Thoracic aorta (tissue), 2 donors: ENCODE results near the gene LDLRAD3. TPM values are rescaled to one million over a fixed set of nuclear protein-coding genes. Genes with fewer than 3 reads are reported as not detected.

ENCODE experiments used
- ATAC-seq: fragments of 150-250 bp; one replicate; pipeline ENCODE4 v1.8.0; 2017; ENCODE audit warnings: low read depth; ENCODE audit not compliant: insufficient number of reproducible peaks, low FRiP score
- DNase-seq: peaks from one replicate; pipeline ENCODE4 v3.0.0-alpha.2; 2020; ENCODE audit warnings: low spot score
- H3K27ac ChIP-seq, 2 donors: fragments of 200-600 bp; sonication (generic); 1 replicate in 1 of 2; 2 replicates in 1 of 2; pipeline ENCODE4 v1.5.1; 2016; ENCODE audit warnings: mild to moderate bottlenecking in 2 of 2, moderate library complexity in 2 of 2
- H3K27me3 ChIP-seq: fragments of 200-600 bp; sonication (generic); replicated peaks from 2 replicates; pipeline ENCODE4 v1.6.0; 2016; ENCODE audit warnings: mild to moderate bottlenecking; ENCODE audit not compliant: insufficient read depth
- H3K36me3 ChIP-seq: fragments of 200-600 bp; sonication (generic); one replicate; pipeline ENCODE4 v1.5.1; 2016
- H3K4me1 ChIP-seq, 2 donors: fragments of 200-600 bp; sonication (generic); 1 replicate in 1 of 2; 2 replicates in 1 of 2; pipeline versions ENCODE4 v1.5.1 to v1.6.0; 2016; ENCODE audit warnings: low read depth in 2 of 2, mild to moderate bottlenecking in 1 of 2; ENCODE audit not compliant: control insufficient read depth in 1 of 2
- H3K4me3 ChIP-seq: fragments of 200-600 bp; sonication (generic); 2 replicates; pipeline ENCODE4 v1.5.1; 2016; ENCODE audit warnings: mild to moderate bottlenecking
- H3K9me3 ChIP-seq: fragments of 200-600 bp; sonication (generic); 2 replicates; pipeline ENCODE4 v1.5.1; 2016
- total RNA-seq, 2 donors: library from RNA; depleted of rRNA; stranded (reverse); fragments of >200 nt; gene quantifications; one replicate each; pipeline versions ENCODE4 v1.1.0 to v1.2.3, GENCODE V29; 2016
- TF ChIP-seq, protein P1 (sequence below): fragments of 200-600 bp; sonication (generic); IDR thresholded peaks from one replicate; pipeline ENCODE4 v1.5.1; 2019; ENCODE audit warnings: antibody characterized with exemption

LDLRAD3 gene
- total RNA-seq, 2 donors from 2014 or later = 6.1 to 17.2 TPM

DNA sequence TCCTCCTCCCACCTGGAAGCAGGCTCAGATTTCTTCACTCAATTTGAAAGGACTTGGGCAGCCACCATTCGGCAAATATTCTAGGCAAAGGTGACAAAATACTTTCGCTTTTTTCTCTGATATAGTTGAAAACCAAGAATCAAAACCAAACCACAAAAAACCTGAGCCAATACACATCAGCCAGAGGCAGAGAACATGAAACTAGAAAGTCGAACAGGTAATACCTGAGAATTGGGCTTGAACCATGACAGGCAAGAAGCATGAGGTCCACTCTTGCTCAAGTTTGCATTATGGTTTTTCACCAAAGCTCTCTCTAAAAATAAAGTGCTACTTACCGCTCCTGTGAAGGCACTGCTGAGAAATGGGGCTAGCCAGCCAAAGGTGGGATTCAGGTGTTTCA lies 26.2 kb upstream of the LDLRAD3 start:
- Histone ChIP-seq H3K36me3 (no peaks in the 10 kb centered on the region), H3K27ac (no peak overlapping the region), H3K27me3 (no peaks in the 10 kb centered on the region), H3K4me1 (no peaks in the 10 kb centered on the region), H3K9me3 (no peaks in the 10 kb centered on the region), H3K4me3 (no peak overlapping the region)
- TF ChIP-seq, protein P1, sequence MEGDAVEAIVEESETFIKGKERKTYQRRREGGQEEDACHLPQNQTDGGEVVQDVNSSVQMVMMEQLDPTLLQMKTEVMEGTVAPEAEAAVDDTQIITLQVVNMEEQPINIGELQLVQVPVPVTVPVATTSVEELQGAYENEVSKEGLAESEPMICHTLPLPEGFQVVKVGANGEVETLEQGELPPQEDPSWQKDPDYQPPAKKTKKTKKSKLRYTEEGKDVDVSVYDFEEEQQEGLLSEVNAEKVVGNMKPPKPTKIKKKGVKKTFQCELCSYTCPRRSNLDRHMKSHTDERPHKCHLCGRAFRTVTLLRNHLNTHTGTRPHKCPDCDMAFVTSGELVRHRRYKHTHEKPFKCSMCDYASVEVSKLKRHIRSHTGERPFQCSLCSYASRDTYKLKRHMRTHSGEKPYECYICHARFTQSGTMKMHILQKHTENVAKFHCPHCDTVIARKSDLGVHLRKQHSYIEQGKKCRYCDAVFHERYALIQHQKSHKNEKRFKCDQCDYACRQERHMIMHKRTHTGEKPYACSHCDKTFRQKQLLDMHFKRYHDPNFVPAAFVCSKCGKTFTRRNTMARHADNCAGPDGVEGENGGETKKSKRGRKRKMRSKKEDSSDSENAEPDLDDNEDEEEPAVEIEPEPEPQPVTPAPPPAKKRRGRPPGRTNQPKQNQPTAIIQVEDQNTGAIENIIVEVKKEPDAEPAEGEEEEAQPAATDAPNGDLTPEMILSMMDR = no peak
- no peak for ATAC-seq
- DNase-seq = no peak

DNA sequence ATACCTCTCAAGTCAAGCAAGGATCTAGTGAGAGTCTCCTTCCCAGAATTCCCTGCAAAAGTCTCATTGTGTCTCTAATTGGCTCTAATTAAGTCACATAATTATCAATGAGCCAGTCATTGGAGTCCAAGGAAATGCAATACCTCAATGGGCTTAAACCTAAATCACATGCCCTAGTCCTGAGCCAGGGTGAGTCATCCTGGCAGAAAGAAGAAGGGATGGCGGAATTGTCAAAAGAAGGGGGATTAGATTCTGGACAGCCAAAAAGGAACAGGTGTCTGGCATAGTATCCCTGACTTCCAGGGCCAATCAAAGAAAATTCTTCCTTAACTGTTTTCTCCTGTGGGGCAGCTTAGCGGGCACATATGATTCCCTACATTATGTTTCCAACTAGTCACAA lies 25.1 kb upstream of the LDLRAD3 start:
- no peak for ATAC-seq
- TF ChIP-seq, protein P1 = no peak
- H3K4me1 ChIP-seq = no peaks in the 10 kb centered on the region
- no peak overlapping the region for H3K4me3 ChIP-seq
- no peaks in the 10 kb centered on the region for H3K36me3 ChIP-seq
- H3K27ac ChIP-seq = no peak overlapping the region
- no peak for DNase-seq
- no peaks in the 10 kb centered on the region for H3K9me3 ChIP-seq
- no peaks in the 10 kb centered on the region for H3K27me3 ChIP-seq

DNA sequence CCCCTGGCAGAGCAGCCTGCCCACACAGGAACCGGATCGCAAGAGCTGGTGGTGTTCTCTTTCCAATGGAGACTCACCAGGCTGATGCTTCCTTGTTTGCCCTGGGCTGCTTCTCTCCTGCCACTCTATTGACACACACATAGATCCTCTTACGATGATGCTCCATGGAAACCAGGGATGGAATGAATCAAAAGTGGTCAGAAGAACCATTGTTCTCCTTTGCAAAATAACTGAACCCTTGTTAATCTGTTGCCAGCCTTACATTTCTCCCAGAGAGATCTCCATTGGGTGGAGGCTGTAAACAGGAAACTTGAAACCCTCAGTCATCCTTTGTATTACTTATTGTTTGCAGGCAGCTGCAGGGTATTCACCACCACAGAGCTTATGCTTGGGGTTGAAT lies 24.6 kb upstream of the LDLRAD3 start:
- ATAC-seq (no peak), DNase-seq (no peak)
- Histone ChIP-seq H3K36me3 (no peaks in the 10 kb centered on the region), H3K27me3 (no peaks in the 10 kb centered on the region), H3K27ac (no peak overlapping the region), H3K4me3 (no peak overlapping the region), H3K4me1 (no peaks in the 10 kb centered on the region), H3K9me3 (no peaks in the 10 kb centered on the region)
- TF ChIP-seq, protein P1 = no peak

DNA sequence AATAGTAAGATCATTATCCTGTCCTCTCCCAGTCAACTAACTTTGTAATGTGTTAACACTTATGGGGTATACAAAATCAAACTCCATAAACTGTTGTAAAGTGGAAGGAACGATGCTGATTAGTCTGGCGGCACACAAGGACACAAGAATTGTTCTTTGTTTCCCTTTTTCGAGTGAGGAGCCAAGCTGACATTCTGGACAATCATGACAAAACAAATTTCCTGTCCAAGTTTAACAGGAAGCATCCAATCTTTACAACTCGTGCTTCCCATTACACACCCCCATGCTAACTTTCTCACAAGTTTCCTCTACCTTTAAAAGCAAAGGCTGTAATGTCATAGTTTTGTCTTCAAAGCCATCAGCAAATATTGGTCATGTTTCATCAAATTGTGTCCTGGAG lies 20.4 kb upstream of the LDLRAD3 start:
- no peak for ATAC-seq
- Histone ChIP-seq H3K9me3 (no peaks in the 10 kb centered on the region), H3K4me1 (peaks cover 3 to 8% of the 10 kb centered on the region in 2 donors), H3K36me3 (no peaks in the 10 kb centered on the region), H3K27ac (no peak overlapping the region), H3K27me3 (no peaks in the 10 kb centered on the region), H3K4me3 (no peak overlapping the region)
- TF ChIP-seq, protein P1 = no peak
- no peak for DNase-seq

DNA sequence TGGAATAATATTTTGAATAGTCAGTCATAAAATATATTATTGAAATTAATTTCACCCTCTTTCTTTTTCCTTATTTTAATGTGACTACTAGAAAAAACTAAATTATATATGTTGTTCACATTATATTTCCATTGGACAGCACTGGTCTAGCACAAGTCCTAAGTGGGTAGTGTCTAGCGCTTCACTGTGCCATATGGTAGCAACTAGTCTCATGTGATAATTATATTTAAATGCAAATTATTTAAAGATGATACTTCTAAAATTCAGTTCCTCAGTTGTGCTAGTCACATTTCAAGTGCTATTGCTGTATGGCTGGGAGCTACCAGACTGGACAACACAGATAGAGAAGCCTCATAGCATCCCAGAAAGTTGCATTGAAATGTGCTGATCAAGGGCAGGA lies 19.1 kb upstream of the LDLRAD3 start:
- TF ChIP-seq, protein P1 = no peak
- ATAC-seq (no peak), DNase-seq (no peak)
- Histone ChIP-seq H3K27me3 (peaks cover 4% of the 10 kb centered on the region), H3K9me3 (no peaks in the 10 kb centered on the region), H3K4me3 (no peak overlapping the region), H3K36me3 (no peaks in the 10 kb centered on the region), H3K4me1 (peaks cover 3 to 8% of the 10 kb centered on the region in 2 donors), H3K27ac (no peak overlapping the region)
